HG02884 (cell line): Measurements from ENCODE around the gene CSTPP1.

Source experiments
- ATAC-seq: cut with Tn5 transposase; IDR thresholded peaks from one replicate; pipeline ENCODE4 v1.9.1; 2021; ENCODE audit warnings: mild to moderate bottlenecking, moderate library complexity; ENCODE audit not compliant: unreplicated experiment

The CSTPP1 gene

GRCh38 chr11:46936138-46937110 is at the start of gene CSTPP1:
CSTPP1 (plus strand) TSS chr11:46936761; CDS start chr11:46936806, 45 bp downstream.
- peak; percentile 79 for ATAC-seq

- ATAC-seq: no peak
Measured at GRCh38 chr11:46888636-46889035, 47.9 kb upstream of the CSTPP1 start.

GRCh38 chr11:46889251-46889650 is 47.3 kb upstream of the CSTPP1 start:
- no peak for ATAC-seq

GRCh38 chr11:46889689-46890475 is 46.7 kb upstream of the CSTPP1 start:
- ATAC-seq: no peak

GRCh38 chr11:46890665-46891064 is 45.9 kb upstream of the CSTPP1 start:
- ATAC-seq: no peak

GRCh38 chr11:46892109-46892508 is 44.5 kb upstream of the CSTPP1 start:
- ATAC-seq: no peak

GRCh38 chr11:46892838-46893237 is 43.7 kb upstream of the CSTPP1 start:
- no peak for ATAC-seq

GRCh38 chr11:46894506-46894905 is 42.1 kb upstream of the CSTPP1 start:
- no peak for ATAC-seq

GRCh38 chr11:46894961-46895360 is 41.6 kb upstream of the CSTPP1 start:
- ATAC-seq: no peak

- ATAC-seq: no peak
Measured at GRCh38 chr11:46895821-46896220, 40.7 kb upstream of the CSTPP1 start.

- ATAC-seq: no peak
Measured at GRCh38 chr11:46896719-46897406, 39.7 kb upstream of the CSTPP1 start.

- ATAC-seq: no peak
Measured at GRCh38 chr11:46898396-46899095, 38.0 kb upstream of the CSTPP1 start.

- no peak for ATAC-seq
Measured at GRCh38 chr11:46899501-46900025, 37.0 kb upstream of the CSTPP1 start.

- ATAC-seq: no peak
Measured at GRCh38 chr11:46900091-46900746, 36.3 kb upstream of the CSTPP1 start.

GRCh38 chr11:46901156-46901555 is 35.4 kb upstream of the CSTPP1 start:
- no peak for ATAC-seq

- ATAC-seq: no peak
Measured at GRCh38 chr11:46902694-46903093, 33.9 kb upstream of the CSTPP1 start.

- ATAC-seq: no peak
Measured at GRCh38 chr11:46903846-46904245, 32.7 kb upstream of the CSTPP1 start.

GRCh38 chr11:46905806-46906205 is 30.8 kb upstream of the CSTPP1 start:
- no peak for ATAC-seq

- no peak for ATAC-seq
Measured at GRCh38 chr11:46906609-46907041, 29.9 kb upstream of the CSTPP1 start.

GRCh38 chr11:46907606-46908005 is 29.0 kb upstream of the CSTPP1 start:
- no peak for ATAC-seq
